Stimulated activated CD8-positive, alpha-beta memory T cell treated with anti-CD3 and anti-CD28 coated beads, Interleukin-2, amount 100 ng/mL, for 1 hour (primary cell): Measurements from ENCODE around the gene PPM1J.
A peak's percentile ranks its signal among the peaks of the same experiment; 100 is the strongest.

Experiments used
- DNase-seq, 2 donors: peaks; one replicate each; pipeline ENCODE4 v3.0.0-alpha.2; 2020; ENCODE audit warnings: low read depth in 2 of 2

PPM1J gene

GRCh38 chr1:112704934-112705627 is 10.1 kb downstream of the PPM1J start:
- no peak for DNase-seq

GRCh38 chr1:112704391-112704933 is 10.7 kb downstream of the PPM1J start:
- DNase-seq = no peak

DNA sequence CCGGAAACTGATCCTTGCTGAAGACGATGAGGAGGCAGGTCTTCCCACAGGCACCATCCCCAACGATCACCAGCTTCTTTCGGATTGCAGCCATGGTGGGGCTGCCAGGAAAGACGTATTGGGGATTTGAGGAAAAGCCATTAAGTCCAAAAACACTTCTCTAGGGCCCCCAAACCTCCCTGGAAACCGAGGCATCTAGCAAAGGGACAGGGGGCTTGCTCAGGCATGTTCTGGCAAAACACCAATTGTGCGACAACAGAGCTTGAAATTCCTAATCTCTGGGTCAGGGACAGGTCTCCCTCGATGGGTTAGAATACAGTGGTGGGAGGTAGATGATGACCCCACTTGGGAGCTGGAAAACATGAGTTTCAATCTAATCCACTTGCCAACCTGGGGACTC is 11.4 kb downstream of the PPM1J start:
- DNase-seq = no peak

GRCh38 chr1:112702420-112703261 is 12.5 kb downstream of the PPM1J start:
- DNase-seq = no peak

DNA sequence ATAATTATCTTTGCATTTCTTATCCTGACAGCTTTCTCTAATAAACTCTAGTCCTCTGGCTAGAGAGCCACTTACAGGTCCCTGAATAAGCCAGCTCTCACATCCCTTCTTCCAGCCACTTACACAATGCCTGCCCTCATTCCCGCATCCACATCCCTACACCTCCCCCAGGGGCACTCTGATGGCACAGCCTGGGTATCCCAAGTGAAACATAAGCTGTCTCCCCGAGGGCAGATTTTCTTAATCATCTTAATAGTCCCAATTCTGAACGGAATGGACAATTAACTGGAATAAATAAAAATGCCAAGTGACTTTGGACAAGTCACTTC is 13.1 kb downstream of the PPM1J start:
- no peak for DNase-seq

DNA sequence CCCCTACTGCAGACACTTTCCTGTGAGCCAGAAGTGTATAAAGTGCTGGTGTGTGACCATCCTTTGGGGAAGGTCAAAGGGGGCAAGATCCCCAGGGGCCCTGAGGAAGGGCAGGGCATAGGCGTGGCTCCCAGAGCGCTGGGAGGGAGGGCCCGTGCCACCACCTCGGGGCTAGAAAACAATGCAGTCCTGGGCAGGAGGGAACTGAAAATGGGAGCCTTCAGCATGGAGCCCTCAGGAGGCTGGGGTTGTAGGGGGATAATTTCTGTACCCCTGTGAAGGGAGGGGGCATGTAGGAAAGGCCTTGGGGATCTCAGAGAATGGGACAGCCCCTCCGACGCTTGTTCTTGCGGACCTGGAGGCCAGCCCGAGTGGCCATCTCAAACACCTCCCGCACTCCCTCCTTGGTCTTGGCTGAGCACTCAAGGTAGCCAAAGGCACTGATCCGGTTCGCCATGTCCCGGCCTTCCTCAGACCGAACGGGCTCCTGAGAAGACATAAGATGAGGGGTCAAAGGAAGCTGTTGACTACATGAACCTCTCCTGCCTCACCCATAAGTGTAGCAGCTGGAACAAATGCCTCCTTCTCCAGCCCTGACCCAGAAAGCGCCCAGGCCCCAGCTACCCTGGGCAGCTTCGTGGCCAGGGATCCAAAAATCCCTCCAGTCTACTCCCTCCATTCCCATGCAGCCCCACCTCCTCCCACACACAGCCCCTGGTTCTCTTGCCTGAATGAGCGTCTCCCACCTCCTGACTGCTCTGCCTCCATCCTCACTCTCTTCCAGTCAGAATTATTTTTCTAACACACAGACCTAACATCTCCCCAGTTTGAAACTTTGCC is 13.7 kb downstream of the PPM1J start:
- DNase-seq = no peak

GRCh38 chr1:112700290-112701226 is 14.6 kb downstream of the PPM1J start:
- DNase-seq = peak; percentile 50 to 53

DNA sequence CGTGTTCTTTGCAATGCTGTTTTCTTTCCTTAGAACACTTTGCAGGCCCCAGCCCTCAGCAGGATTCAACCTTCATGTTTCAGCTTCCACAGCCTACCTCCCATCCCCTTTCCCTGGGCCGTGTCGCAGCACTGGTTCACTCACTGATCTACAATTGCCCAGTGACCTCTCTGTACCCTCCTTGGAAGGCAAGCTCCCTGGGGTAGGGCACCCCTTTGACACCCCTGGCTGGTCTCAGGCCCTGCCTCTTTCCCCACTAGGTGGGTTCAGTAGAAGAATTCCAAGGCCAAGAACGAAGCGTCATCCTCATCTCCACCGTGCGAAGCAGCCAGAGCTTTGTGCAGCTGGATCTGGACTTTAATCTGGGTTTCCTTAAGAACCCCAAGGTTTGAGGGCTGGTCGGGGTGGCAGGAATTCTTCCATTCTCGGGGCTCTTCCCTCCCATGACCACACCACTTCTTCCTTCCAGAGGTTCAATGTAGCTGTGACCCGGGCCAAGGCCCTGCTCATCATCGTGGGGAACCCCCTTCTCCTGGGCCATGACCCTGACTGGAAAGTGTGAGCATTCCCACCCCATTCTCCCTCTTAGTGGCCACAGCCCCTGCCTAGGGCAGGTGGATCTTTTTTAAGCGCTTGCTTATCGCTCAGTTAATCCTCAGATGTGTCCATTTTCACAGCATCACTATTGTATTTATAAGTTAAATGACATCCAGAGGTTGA is 15.5 kb downstream of the PPM1J start:
- no peak for DNase-seq

DNA sequence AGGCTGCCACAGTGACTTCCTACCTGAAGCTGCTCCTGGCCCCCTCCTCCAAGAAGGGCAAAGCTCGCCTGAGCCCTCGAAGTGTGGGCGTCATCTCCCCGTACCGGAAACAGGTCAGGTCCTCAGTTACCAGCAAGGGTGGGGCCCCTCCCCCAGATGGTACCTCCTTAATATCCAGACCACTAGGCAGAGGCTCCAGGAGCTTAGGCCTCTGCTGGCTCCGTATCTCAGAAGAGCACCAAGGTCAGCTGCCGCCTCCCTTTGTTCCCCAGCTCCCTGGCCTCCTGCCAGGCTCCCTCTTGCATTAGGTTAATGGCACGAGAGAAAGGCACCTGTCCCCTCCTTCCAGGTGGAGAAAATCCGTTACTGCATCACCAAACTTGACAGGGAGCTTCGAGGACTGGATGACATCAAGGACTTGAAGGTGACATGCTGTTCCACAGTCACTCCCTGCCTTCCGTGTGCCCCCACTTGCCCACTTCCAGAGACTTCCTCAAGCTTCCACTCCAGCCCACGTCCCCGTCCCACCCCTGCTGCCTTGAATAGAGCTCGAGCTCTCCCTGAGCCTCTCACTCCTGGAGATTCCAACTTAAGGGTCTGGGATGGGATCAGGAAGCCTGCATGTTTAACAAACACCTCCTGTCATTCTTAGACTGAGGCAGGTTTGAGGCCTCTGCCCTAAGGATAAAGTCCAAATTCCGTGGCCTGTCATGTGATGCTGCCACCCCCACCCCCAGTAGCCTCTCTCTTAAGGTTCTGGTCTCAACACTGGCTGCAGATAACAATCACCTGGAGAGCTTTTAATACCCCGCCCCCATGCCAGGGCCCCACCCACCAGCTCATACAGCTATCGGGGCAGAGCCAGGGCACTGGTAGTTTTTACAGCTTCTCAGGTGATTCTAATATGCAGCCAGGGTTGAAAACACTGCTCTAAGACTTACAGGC is 16.5 kb downstream of the PPM1J start:
- DNase-seq = no peak

- DNase-seq = no peak
These were observed 17.3 kb downstream of the PPM1J start for GRCh38 chr1:112697781-112698201.

DNA sequence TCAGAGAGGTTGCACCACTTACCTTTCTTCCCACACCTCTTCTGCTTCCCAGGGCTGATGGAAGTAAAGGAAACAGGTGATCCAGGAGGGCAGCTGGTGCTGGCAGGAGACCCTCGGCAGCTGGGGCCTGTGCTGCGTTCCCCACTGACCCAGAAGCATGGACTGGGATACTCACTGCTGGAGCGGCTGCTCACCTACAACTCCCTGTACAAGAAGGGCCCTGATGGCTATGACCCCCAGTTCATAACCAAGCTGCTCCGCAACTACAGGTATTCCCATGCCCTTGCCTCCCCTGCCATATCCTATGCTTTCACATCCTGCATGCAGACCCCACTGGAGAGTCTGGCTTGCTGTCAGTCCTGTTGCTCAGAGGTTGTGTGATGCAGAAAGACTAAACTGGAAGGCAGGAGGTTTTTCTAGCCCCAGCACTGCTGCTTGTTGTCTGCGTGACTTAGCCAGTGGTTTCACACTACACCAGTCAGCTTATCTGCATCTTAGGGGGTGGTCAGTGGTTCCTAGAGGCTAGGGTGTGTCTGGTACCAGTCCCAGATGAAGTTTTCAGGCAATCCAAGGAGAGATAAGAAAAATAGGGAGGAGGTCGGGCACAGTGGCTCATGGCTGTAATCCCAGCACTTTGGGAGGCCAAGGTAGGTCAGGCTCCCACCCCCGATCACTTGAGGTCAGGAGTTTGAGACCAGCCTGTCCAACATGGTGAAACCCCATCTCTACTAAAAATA is 18.4 kb downstream of the PPM1J start:
- no peak for DNase-seq

DNA sequence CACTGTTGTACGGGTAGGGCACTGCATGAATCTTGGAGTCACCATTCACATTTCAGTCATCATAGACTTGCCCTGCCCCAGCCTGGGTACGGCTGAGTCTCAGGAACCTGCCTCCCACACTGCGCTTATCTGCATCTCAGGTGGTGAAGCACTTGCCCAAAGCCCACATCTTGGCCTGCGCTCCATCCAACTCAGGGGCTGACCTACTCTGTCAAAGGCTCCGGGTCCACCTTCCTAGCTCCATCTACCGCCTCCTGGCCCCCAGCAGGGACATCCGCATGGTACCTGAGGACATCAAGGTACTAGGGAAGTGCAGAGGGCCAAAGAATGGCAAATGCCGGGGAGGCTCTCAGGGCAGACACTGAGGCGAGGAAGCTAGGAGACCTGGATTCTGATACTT is 19.9 kb downstream of the PPM1J start:
- DNase-seq = no peak

- no peak for DNase-seq
These were observed 20.7 kb downstream of the PPM1J start for GRCh38 chr1:112694363-112694929.

DNA sequence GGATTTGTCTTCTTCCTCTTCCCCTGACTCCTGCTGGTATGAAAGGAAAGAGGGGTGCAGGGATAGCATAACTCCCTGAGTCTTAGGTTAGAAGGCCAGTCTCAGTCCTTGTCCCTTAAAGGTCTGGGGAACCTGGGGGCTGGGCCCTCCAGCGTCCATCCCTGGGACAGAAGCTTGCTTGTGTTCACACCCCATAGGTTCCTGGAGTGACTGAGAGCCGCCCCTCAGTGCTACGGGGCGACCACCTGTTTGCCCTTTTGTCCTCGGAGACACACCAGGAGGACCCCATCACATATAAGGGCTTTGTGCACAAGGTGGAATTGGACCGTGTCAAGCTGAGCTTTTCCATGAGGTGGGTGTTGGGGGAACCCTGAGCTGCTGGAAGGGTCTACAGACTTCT is 21.3 kb downstream of the PPM1J start:
- DNase-seq = no peak

DNA sequence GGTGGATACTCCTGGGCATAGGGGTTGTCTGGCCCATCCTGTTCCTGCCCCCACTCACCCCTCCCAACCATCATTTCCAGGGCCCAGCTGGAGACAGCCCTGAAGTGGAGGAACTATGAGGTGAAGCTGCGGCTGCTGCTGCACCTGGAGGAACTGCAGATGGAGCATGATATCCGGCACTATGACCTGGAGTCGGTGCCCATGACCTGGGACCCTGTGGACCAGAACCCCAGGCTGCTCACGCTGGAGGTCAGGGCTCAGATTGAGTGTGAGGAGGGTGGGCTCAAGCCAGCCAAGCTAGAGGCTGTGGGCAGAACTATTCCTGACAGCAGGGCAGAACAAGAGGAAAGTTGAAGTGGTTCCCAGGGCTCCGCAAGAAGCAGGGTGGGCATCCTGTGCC is 22.5 kb downstream of the PPM1J start:
- no peak for DNase-seq

GRCh38 chr1:112689842-112690237 is 25.3 kb downstream of the PPM1J start:
- DNase-seq = no peak

GRCh38 chr1:112689196-112689841 is 25.8 kb downstream of the PPM1J start:
- no peak for DNase-seq

GRCh38 chr1:112688781-112689193 is 26.3 kb downstream of the PPM1J start:
- DNase-seq = no peak
